ENCODE data around the gene TBC1D8. TPM values are rescaled to one million over a fixed set of nuclear protein-coding genes. Genes with fewer than 3 reads are reported as not detected.
A peak's percentile ranks its signal among the peaks of the same experiment; 100 is the strongest.

Gene TBC1D8
- total and polyA plus RNA-seq, 4 donors = 10.4 to 38.6 (median 13.4) TPM

DNA sequence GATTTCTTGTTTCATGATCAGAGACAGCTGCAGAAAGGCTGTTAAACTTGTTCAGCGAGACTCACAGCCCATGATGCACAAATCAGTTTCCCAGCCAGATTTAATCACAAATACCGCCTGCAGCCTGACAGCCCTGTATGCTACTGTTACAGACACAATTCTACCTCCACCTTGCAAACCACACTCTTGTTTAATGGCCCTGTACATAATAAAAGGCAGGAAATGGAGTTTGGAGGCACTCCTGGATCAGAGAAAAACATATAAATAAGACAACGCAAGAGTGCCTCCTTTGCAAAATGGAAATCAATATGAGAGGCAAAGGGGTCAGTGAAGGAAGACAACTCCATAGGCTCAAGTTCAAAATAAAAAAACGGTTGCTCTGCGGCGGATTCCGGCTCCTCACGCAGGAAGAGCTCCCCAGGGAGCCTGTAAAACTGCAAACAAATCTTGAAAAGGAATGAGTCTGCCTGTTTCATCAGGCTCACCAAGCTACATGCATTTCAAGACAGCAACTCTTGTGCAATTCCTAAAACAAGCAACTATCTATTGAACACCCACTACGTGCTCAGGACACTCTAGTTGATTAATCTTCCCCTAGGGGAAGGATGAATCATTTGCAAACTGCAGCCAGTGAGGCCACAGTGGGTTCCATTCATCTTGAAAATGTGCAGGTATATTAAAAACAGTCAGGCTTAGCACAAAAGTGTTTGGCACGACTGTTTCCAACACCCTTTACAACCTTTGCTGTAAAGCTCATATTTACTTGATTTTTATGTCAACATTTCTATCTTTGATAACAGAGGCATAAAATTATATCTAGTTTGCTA, 37.5 kb downstream of the TBC1D8 start (continued):
- TF ChIP-seq, protein P1, sequence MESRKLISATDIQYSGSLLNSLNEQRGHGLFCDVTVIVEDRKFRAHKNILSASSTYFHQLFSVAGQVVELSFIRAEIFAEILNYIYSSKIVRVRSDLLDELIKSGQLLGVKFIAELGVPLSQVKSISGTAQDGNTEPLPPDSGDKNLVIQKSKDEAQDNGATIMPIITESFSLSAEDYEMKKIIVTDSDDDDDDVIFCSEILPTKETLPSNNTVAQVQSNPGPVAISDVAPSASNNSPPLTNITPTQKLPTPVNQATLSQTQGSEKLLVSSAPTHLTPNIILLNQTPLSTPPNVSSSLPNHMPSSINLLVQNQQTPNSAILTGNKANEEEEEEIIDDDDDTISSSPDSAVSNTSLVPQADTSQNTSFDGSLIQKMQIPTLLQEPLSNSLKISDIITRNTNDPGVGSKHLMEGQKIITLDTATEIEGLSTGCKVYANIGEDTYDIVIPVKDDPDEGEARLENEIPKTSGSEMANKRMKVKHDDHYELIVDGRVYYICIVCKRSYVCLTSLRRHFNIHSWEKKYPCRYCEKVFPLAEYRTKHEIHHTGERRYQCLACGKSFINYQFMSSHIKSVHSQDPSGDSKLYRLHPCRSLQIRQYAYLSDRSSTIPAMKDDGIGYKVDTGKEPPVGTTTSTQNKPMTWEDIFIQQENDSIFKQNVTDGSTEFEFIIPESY (IDR thresholded peaks at IDR 0.05) = no peak
- TF ChIP-seq FOXA1 (IDR thresholded peaks at IDR 0.05) (no peak), JUND (IDR thresholded peaks at IDR 0.05) (peak in 1 of 2 donors; percentile 45), HNF4G (IDR thresholded peaks at IDR 0.05) (no peak), SP1 (IDR thresholded peaks at IDR 0.05) (no peak), GABPA (IDR thresholded peaks at IDR 0.05 in 1 of 2, conservative IDR thresholded peaks at IDR 0.05 in 1 of 2) (no peak), RAD21 (IDR thresholded peaks at IDR 0.05) (no peak)
- TF ChIP-seq, protein P2, sequence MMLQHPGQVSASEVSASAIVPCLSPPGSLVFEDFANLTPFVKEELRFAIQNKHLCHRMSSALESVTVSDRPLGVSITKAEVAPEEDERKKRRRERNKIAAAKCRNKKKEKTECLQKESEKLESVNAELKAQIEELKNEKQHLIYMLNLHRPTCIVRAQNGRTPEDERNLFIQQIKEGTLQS (IDR thresholded peaks at IDR 0.05) = no peak
- TF ChIP-seq, protein P3, sequence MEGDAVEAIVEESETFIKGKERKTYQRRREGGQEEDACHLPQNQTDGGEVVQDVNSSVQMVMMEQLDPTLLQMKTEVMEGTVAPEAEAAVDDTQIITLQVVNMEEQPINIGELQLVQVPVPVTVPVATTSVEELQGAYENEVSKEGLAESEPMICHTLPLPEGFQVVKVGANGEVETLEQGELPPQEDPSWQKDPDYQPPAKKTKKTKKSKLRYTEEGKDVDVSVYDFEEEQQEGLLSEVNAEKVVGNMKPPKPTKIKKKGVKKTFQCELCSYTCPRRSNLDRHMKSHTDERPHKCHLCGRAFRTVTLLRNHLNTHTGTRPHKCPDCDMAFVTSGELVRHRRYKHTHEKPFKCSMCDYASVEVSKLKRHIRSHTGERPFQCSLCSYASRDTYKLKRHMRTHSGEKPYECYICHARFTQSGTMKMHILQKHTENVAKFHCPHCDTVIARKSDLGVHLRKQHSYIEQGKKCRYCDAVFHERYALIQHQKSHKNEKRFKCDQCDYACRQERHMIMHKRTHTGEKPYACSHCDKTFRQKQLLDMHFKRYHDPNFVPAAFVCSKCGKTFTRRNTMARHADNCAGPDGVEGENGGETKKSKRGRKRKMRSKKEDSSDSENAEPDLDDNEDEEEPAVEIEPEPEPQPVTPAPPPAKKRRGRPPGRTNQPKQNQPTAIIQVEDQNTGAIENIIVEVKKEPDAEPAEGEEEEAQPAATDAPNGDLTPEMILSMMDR (IDR thresholded peaks at IDR 0.05; ENCODE audit: low read depth, low read length, missing input control) = no peak

DNA sequence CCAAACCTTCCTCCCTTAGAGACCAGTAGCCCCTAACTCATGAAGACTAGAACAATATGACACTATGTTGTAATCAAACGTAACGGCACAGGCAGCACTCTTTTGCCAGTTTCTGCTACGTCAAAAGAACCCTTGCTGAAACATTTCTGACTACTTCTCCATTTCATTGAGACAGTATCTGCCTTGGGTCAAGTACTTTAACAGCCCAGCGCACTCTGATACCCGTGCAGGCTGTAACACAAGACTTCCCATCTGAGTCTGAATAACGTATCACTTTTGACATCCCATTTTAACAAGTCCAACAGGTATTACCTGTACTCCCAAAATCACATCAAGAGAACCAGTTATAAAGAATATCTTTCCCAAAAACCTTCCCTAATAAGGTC, 38.4 kb downstream of the TBC1D8 start:
- DNase-seq (ENCODE audit: low spot score) = no peak
- WGBS = 56% methylated on average over 6 of the region's 6 CpGs
- Histone ChIP-seq H3K4me3 (ENCODE audit: low read depth in 1 of 3, low read length in 3 of 3) (no peak overlapping the region), H3K9ac (ENCODE audit: low read depth in 1 of 2, low read length in 2 of 2) (no peak overlapping the region), H3K9me3 (ENCODE audit: control insufficient read depth in 4 of 4, low read length in 3 of 4) (no peaks in the 10 kb centered on the region), H3K27ac (ENCODE audit: low read depth in 1 of 2, low read length in 2 of 2) (peak overlapping the region in 1 of 2 donors; percentile 2), H3K36me3 (ENCODE audit: control insufficient read depth in 4 of 4, insufficient read depth in 3 of 4, low read depth in 1 of 4, low read length in 3 of 4) (no peaks in the 10 kb centered on the region), H3K27me3 (ENCODE audit: control insufficient read depth in 4 of 4, insufficient read depth in 4 of 4, low read length in 3 of 4) (no peaks in the 10 kb centered on the region), H3K4me1 (ENCODE audit: control insufficient read depth in 4 of 4, insufficient read depth in 4 of 4, low read length in 3 of 4) (peaks cover 28 to 84% (median 71%) of the 10 kb centered on the region in 4 donors)
- no peak for TF ChIP-seq GABPA (IDR thresholded peaks at IDR 0.05 in 1 of 2, conservative IDR thresholded peaks at IDR 0.05 in 1 of 2)
- TF ChIP-seq NR2F2 (IDR thresholded peaks at IDR 0.05) = no peak
- TF ChIP-seq RAD21 (IDR thresholded peaks at IDR 0.05) = no peak
- TF ChIP-seq TAF1 (conservative IDR thresholded peaks at IDR 0.05) = no peak
- TF ChIP-seq JUND (IDR thresholded peaks at IDR 0.05) = no peak
- no peak for TF ChIP-seq HNF4A (conservative IDR thresholded peaks at IDR 0.05)
- TF ChIP-seq EGR1 (IDR thresholded peaks at IDR 0.05; ENCODE audit: low read depth in 2 of 2) = no peak
- no peak for TF ChIP-seq FOXA1 (IDR thresholded peaks at IDR 0.05)
- TF ChIP-seq, protein P2 (IDR thresholded peaks at IDR 0.05) = no peak
